Peyer's patch (tissue), 4 donors: Measurements from ENCODE around the gene CRTAP. TPM values are rescaled to one million over a fixed set of nuclear protein-coding genes. Genes with fewer than 3 reads are reported as not detected.
"Not testable (repeated sequence)": the region's sequence is repeated elsewhere in the genome, so short reads cannot be mapped to it uniquely, and the experiment has no call there.

Source experiments
- DNase-seq, 3 donors: peaks; one replicate each; pipeline ENCODE4 v3.0.0-alpha.2; 2017 to 2019
- H3K27ac ChIP-seq, 4 donors: fragments of 200-600 bp; sonication (generic); one replicate each; pipeline ENCODE4 v1.5.1; 2016 to 2019
- H3K27me3 ChIP-seq, 2 donors: fragments of 200-600 bp; sonication (generic); one replicate each; pipeline ENCODE4 v1.5.1; 2019
- H3K36me3 ChIP-seq, 3 donors: fragments of 200-600 bp; sonication (generic); one replicate each; pipeline ENCODE4 v1.5.1; 2016 to 2019
- H3K4me1 ChIP-seq, 4 donors: fragments of 200-600 bp; sonication (generic); one replicate each; pipeline ENCODE4 v1.5.1; 2016 to 2019
- H3K4me3 ChIP-seq, 4 donors: fragments of 200-600 bp; sonication (generic); 1 replicate in 3 of 4; 2 replicates in 1 of 4; pipeline ENCODE4 v1.5.1; 2016 to 2019; ENCODE audit warnings: mild to moderate bottlenecking in 1 of 4
- H3K9me3 ChIP-seq, 4 donors: fragments of 200-600 bp; sonication (generic); one replicate each; pipeline ENCODE4 v1.5.1; 2016 to 2019; ENCODE audit warnings: mild to moderate bottlenecking in 1 of 4
- CTCF ChIP-seq, 6 experiments: fragments of 450-650 bp in 4 of 6; fragments of 200-600 bp in 2 of 6; sonication (generic) in 1 of 6; IDR thresholded peaks; one replicate each; pipeline ENCODE4 v1.5.1; 2017 to 2019; ENCODE audit warnings: antibody characterized with exemption in 6 of 6, mild to moderate bottlenecking in 3 of 6, moderate library complexity in 1 of 6
- POLR2A ChIP-seq, 2 donors: fragments of 450-650 bp; IDR thresholded peaks; one replicate each; pipeline ENCODE4 v1.5.1; 2017; ENCODE audit warnings: antibody characterized with exemption in 2 of 2, mild to moderate bottlenecking in 2 of 2, moderate library complexity in 2 of 2
- total RNA-seq, 4 donors: library from RNA; depleted of rRNA; stranded (reverse); fragments of >200 nt; gene quantifications; one replicate each; pipeline ENCODE4 v1.1.0, GENCODE V29; 2016

Gene CRTAP
- total RNA-seq, 4 donors from 2014 or later, result 32.9 to 127 (median 46.4) TPM

GRCh38 chr3:33100229-33100628 lies 13.6 kb upstream of the CRTAP start:
- Histone ChIP-seq H3K36me3 (no peaks in the 10 kb centered on the region), H3K27ac (no peak overlapping the region), H3K4me3 (no peak overlapping the region), H3K27me3 (no peaks in the 10 kb centered on the region), H3K4me1 (peaks cover 0 to 4% (median 0%) of the 10 kb centered on the region in 4 donors), H3K9me3 (no peaks in the 10 kb centered on the region)
- TF ChIP-seq CTCF (IDR thresholded peaks at IDR 0.05) (no peak), POLR2A (IDR thresholded peaks at IDR 0.05) (no peak)
- no peak for DNase-seq

- no peak for DNase-seq
- Histone ChIP-seq H3K4me3 (no peak overlapping the region), H3K36me3 (no peaks in the 10 kb centered on the region), H3K27ac (no peak overlapping the region), H3K27me3 (no peaks in the 10 kb centered on the region), H3K9me3 (no peaks in the 10 kb centered on the region), H3K4me1 (no peaks in the 10 kb centered on the region)
- no peak for TF ChIP-seq CTCF (IDR thresholded peaks at IDR 0.05)
- TF ChIP-seq POLR2A (IDR thresholded peaks at IDR 0.05), result no peak
Observed at GRCh38 chr3:33103034-33103433, 10.8 kb upstream of the CRTAP start.

- H3K27ac ChIP-seq, result no peak overlapping the region
- H3K4me1 ChIP-seq, result no peaks in the 10 kb centered on the region
- no peaks in the 10 kb centered on the region for H3K27me3 ChIP-seq
- TF ChIP-seq CTCF (IDR thresholded peaks at IDR 0.05) (no peak), POLR2A (IDR thresholded peaks at IDR 0.05) (no peak)
- DNase-seq, result no peak
- H3K36me3 ChIP-seq, result no peaks in the 10 kb centered on the region
- H3K9me3 ChIP-seq, result no peaks in the 10 kb centered on the region
- H3K4me3 ChIP-seq, result no peak overlapping the region
Observed at GRCh38 chr3:33103480-33103879, 10.3 kb upstream of the CRTAP start.

GRCh38 chr3:33104803-33105202 lies 9.0 kb upstream of the CRTAP start:
- DNase-seq, result no peak
- TF ChIP-seq CTCF (IDR thresholded peaks at IDR 0.05) (no peak), POLR2A (IDR thresholded peaks at IDR 0.05) (no peak)
- no peak overlapping the region for H3K27ac ChIP-seq
- no peaks in the 10 kb centered on the region for H3K4me1 ChIP-seq
- H3K36me3 ChIP-seq, result no peaks in the 10 kb centered on the region
- no peak overlapping the region for H3K4me3 ChIP-seq
- no peaks in the 10 kb centered on the region for H3K9me3 ChIP-seq
- no peaks in the 10 kb centered on the region for H3K27me3 ChIP-seq

GRCh38 chr3:33105341-33105948 lies 8.4 kb upstream of the CRTAP start:
- Histone ChIP-seq H3K4me1 (no peaks in the 10 kb centered on the region), H3K27ac (no peak overlapping the region), H3K27me3 (no peaks in the 10 kb centered on the region), H3K9me3 (no peaks in the 10 kb centered on the region), H3K4me3 (no peak overlapping the region), H3K36me3 (no peaks in the 10 kb centered on the region)
- DNase-seq, result no peak
- TF ChIP-seq POLR2A (IDR thresholded peaks at IDR 0.05), result no peak
- TF ChIP-seq CTCF (IDR thresholded peaks at IDR 0.05), result no peak

- not testable (repeated sequence) for DNase-seq, H3K4me3 ChIP-seq, H3K27ac ChIP-seq, H3K27me3 ChIP-seq, H3K36me3 ChIP-seq, H3K4me1 ChIP-seq, H3K9me3 ChIP-seq
Observed at GRCh38 chr3:33106854-33107253, 7.0 kb upstream of the CRTAP start.
